CD14-positive monocyte (primary cell): Measurements from ENCODE around the gene SEPTIN10. TPM values are rescaled to one million over a fixed set of nuclear protein-coding genes. Genes with fewer than 3 reads are reported as not detected.

ENCODE experiments used
- DNase-seq, 3 donors: peaks; one replicate each; pipeline ENCODE4 v3.0.0-alpha.2; 2011 to 2022
- H2AFZ ChIP-seq: 2 replicates; pipeline ENCODE4 v1.6.0; 2012; ENCODE audit warnings: mild to moderate bottlenecking, low read depth, low read length, inconsistent platforms; ENCODE audit not compliant: insufficient read depth, poor library complexity, severe bottlenecking
- H3K27ac ChIP-seq, 2 donors: 1 replicate in 1 of 2; 2 replicates in 1 of 2; pipeline ENCODE4 v1.5.1; 2012 to 2013; ENCODE audit warnings: low read length in 2 of 2, control low read depth in 1 of 2, inconsistent platforms in 1 of 2, low read depth in 1 of 2, mild to moderate bottlenecking in 1 of 2
- H3K27me3 ChIP-seq, 2 donors: one replicate each; pipeline versions ENCODE4 v1.6.0 to v1.6.1; 2011 to 2013; ENCODE audit warnings: low read length in 2 of 2; ENCODE audit not compliant: control insufficient read depth in 2 of 2, insufficient read depth in 2 of 2
- H3K36me3 ChIP-seq, 2 donors: replicated peaks in 1 of 2; 1 replicate in 1 of 2; 2 replicates in 1 of 2; pipeline versions ENCODE4 v1.5.1 to v1.6.1; 2012 to 2013; ENCODE audit warnings: low read length in 2 of 2, control low read depth in 1 of 2, inconsistent platforms in 1 of 2, mild to moderate bottlenecking in 1 of 2; ENCODE audit not compliant: insufficient read depth in 2 of 2, control insufficient read depth in 1 of 2
- H3K4me1 ChIP-seq, 2 donors: 1 replicate in 1 of 2; 2 replicates in 1 of 2; pipeline versions ENCODE4 v1.5.1 to v1.6.1; 2012 to 2013; ENCODE audit warnings: low read length in 2 of 2, control low read depth in 1 of 2, inconsistent platforms in 1 of 2, mild to moderate bottlenecking in 1 of 2, moderate library complexity in 1 of 2; ENCODE audit not compliant: insufficient read depth in 2 of 2, control insufficient read depth in 1 of 2
- H3K4me2 ChIP-seq: replicated peaks from 2 replicates; pipeline ENCODE3; 2012; ENCODE audit warnings: low read length, moderate library complexity, mild to moderate bottlenecking; ENCODE audit not compliant: poor library complexity, severe bottlenecking; ENCODE audit errors: extremely low read depth
- H3K4me3 ChIP-seq, 3 experiments: fragments of 200-600 bp in 1 of 3; sonication (generic) in 1 of 3; replicated peaks in 1 of 3; 1 replicate in 2 of 3; 2 replicates in 1 of 3; pipeline ENCODE4 v1.5.1; 2011 to 2013; ENCODE audit warnings: low read length in 3 of 3, mild to moderate bottlenecking in 3 of 3, control low read depth in 2 of 3, low read depth in 2 of 3, inconsistent platforms in 1 of 3, moderate library complexity in 1 of 3
- H3K79me2 ChIP-seq: 2 replicates; pipeline ENCODE4 v1.6.0; 2012; ENCODE audit warnings: mild to moderate bottlenecking, control low read depth, inconsistent platforms, low read length, moderate library complexity; ENCODE audit not compliant: insufficient read depth
- H3K9ac ChIP-seq: 2 replicates; pipeline ENCODE4 v1.6.0; 2017; ENCODE audit warnings: low read length, mild to moderate bottlenecking; ENCODE audit not compliant: insufficient read depth, poor library complexity, severe bottlenecking
- H3K9me3 ChIP-seq, 2 donors: replicated peaks in 1 of 2; 1 replicate in 1 of 2; 2 replicates in 1 of 2; pipeline versions ENCODE4 v1.5.1 to v1.6.1; 2012 to 2013; ENCODE audit warnings: low read length in 2 of 2, control low read depth in 1 of 2; ENCODE audit not compliant: control insufficient read depth in 1 of 2, insufficient read depth in 1 of 2
- H4K20me1 ChIP-seq: 2 replicates; pipeline ENCODE4 v1.6.0; 2012; ENCODE audit warnings: mild to moderate bottlenecking, low read length, control low read depth, moderate library complexity; ENCODE audit not compliant: insufficient read depth
- H3K27ac Mint-ChIP-seq, 7 donors: one replicate each; pipeline ENCODE4 v1.8.0; 2020; ENCODE audit warnings: mild to moderate bottlenecking in 7 of 7, mixed read lengths in 7 of 7, moderate library complexity in 6 of 7, inconsistent platforms in 2 of 7
- H3K27me3 Mint-ChIP-seq, 3 donors: one replicate each; pipeline ENCODE4 v1.8.0; 2021 to 2022; ENCODE audit warnings: low read depth in 3 of 3, mild to moderate bottlenecking in 3 of 3, mixed read lengths in 3 of 3, moderate library complexity in 3 of 3, inconsistent platforms in 1 of 3
- H3K36me3 Mint-ChIP-seq, 2 donors: one replicate each; pipeline ENCODE4 v1.8.0; 2020; ENCODE audit warnings: mixed read lengths in 2 of 2, inconsistent platforms in 1 of 2, mild to moderate bottlenecking in 1 of 2
- H3K4me1 Mint-ChIP-seq: one replicate; pipeline ENCODE4 v1.8.0; 2020; ENCODE audit warnings: mild to moderate bottlenecking, mixed read lengths
- H3K4me3 Mint-ChIP-seq, 2 donors: one replicate each; pipeline ENCODE4 v1.8.0; 2020; ENCODE audit warnings: mild to moderate bottlenecking in 2 of 2, mixed read lengths in 2 of 2, moderate library complexity in 1 of 2
- H3K9me3 Mint-ChIP-seq, 7 donors: one replicate each; pipeline ENCODE4 v1.8.0; 2020 to 2022; ENCODE audit warnings: mixed read lengths in 7 of 7, mild to moderate bottlenecking in 6 of 7, moderate library complexity in 6 of 7, inconsistent platforms in 2 of 7
- CTCF ChIP-seq: fragments of 200-600 bp; IDR thresholded peaks from one replicate; pipeline ENCODE4 v1.8.0; 2022; ENCODE audit warnings: antibody characterized with exemption, mild to moderate bottlenecking
- WGBS: methylation state at CpG from one replicate; pipeline ENCODE4 v1.1.5; 2013; ENCODE audit warnings: missing lambda C conversion rate; ENCODE audit not compliant: insufficient coverage; 5-methylcytosine and 5-hydroxymethylcytosine counted together
- intact Hi-C, 2 donors: fragments of 100-400 bp; cut with micrococcal nuclease; formaldehyde crosslinking; loops; one replicate each; pipeline versions ENCODE4 v1.15.0 to v1.15.1; 2023
- polyA plus RNA-seq, 3 donors: library from polyadenylated mRNA; depleted of rRNA in 1 of 3; unstranded in 2 of 3; stranded (reverse) in 1 of 3; fragments of 300-500 nt in 2 of 3; fragments of >200 nt in 1 of 3; fragmentation: Illumina TruSeq in 2 of 3; gene quantifications; 1 replicate in 2 of 3; 2 replicates in 1 of 3; pipeline ENCODE4 v1.2.3, GENCODE V29; 2012 to 2021

The SEPTIN10 gene
- polyA plus RNA-seq, 3 donors = 4.2 to 6.8 (median 4.4) TPM

GRCh38 chr2:109493176-109493935 is 120.4 kb downstream of the SEPTIN10 start:
- no peak for DNase-seq
- Histone ChIP-seq H3K27ac (no peak overlapping the region), H3K27me3 (no peaks in the 10 kb centered on the region), H3K36me3 (no peaks in the 10 kb centered on the region), H3K4me1 (no peaks in the 10 kb centered on the region), H3K9me3 (no peaks in the 10 kb centered on the region), H3K4me3 (no peak overlapping the region), H3K9ac (no peak overlapping the region), H3K79me2 (no peaks in the 10 kb centered on the region), H4K20me1 (no peaks in the 10 kb centered on the region), H3K4me2 (no peak overlapping the region), H2AFZ (no peak overlapping the region)
- H3K4me1 Mint-ChIP-seq = no peaks in the 10 kb centered on the region
- no peak overlapping the region for H3K27ac Mint-ChIP-seq
- TF ChIP-seq CTCF = no peak
- 64% methylated on average over 4 of the region's 4 CpGs for WGBS
- no peak overlapping the region for H3K4me3 Mint-ChIP-seq
- intact Hi-C loops = no loop called here
- H3K36me3 Mint-ChIP-seq = no peaks in the 10 kb centered on the region
- peaks cover 0 to 4% (median 0%) of the 10 kb centered on the region in 7 donors for H3K9me3 Mint-ChIP-seq
- no peaks in the 10 kb centered on the region for H3K27me3 Mint-ChIP-seq

Other genes starting within 250 kb of the SEPTIN10 start
- gene SOWAHC, start 398 bp upstream of the SEPTIN10 start, polyA plus RNA-seq = 1 to 10 TPM; 1.1 to 3.4 (median 2.7) TPM
- gene RGPD5, start 180.3 kb upstream of the SEPTIN10 start, polyA plus RNA-seq = 1 to 10 TPM in 1 of 3 donors, under 1 TPM in 2; 0.40 to 6.6 (median 0.58) TPM